K562 (cell line): ENCODE results near the gene CTSZ.

Experiments
- FOXP1 ChIP-seq: sonication (generic); formaldehyde crosslinking; IDR thresholded peaks from 2 replicates; pipeline ENCODE4 v1.8.0; 2022; ENCODE audit warnings: mild to moderate bottlenecking, missing genetic modification reagents
- GABPB1 ChIP-seq: sonication (generic); formaldehyde crosslinking; IDR thresholded peaks from 2 replicates; pipeline ENCODE4 v1.8.0; 2022; ENCODE audit warnings: mild to moderate bottlenecking, missing genetic modification reagents
- POLR2A ChIP-seq: fragments of 450-650 bp; conservative IDR thresholded peaks from 2 replicates; pipeline ENCODE4 v1.6.1; 2016
- SIN3A ChIP-seq, 2 experiments: fragments of 150-350 bp in 1 of 2; IDR thresholded peaks; 2 replicates each; pipeline ENCODE4 v1.6.1; 2011 to 2016; ENCODE audit warnings: borderline replicate concordance in 2 of 2, low read depth in 2 of 2, low read length in 2 of 2, mild to moderate bottlenecking in 2 of 2, moderate library complexity in 2 of 2; ENCODE audit not compliant: control insufficient read depth in 1 of 2
- SP1 ChIP-seq: sonication (generic); formaldehyde crosslinking; IDR thresholded peaks from 2 replicates; pipeline ENCODE4 v1.8.1; 2022; ENCODE audit warnings: mild to moderate bottlenecking, missing genetic modification reagents
- TBP ChIP-seq: optimal IDR thresholded peaks from 2 replicates; pipeline ENCODE3; 2011; ENCODE audit warnings: low read depth, low read length, improper control_type of control experiment
- ZNF274 ChIP-seq: IDR thresholded peaks from 2 replicates; pipeline ENCODE4 v1.6.1; 2011; ENCODE audit warnings: low read depth, mild to moderate bottlenecking, low read length, moderate library complexity, borderline replicate concordance
- TF ChIP-seq, protein P1 (sequence below), 3 experiments: IDR thresholded peaks in 2 of 3; conservative IDR thresholded peaks in 1 of 3; 2 replicates each; pipeline ENCODE4 v1.5.1; 2011 to 2012; ENCODE audit warnings: low read length in 3 of 3, mild to moderate bottlenecking in 3 of 3, control low read depth in 2 of 3, improper control_type of control experiment in 1 of 3, inconsistent platforms in 1 of 3, low read depth in 1 of 3, mixed read lengths in 1 of 3, moderate library complexity in 1 of 3; ENCODE audit not compliant: insufficient read depth in 2 of 3

DNA sequence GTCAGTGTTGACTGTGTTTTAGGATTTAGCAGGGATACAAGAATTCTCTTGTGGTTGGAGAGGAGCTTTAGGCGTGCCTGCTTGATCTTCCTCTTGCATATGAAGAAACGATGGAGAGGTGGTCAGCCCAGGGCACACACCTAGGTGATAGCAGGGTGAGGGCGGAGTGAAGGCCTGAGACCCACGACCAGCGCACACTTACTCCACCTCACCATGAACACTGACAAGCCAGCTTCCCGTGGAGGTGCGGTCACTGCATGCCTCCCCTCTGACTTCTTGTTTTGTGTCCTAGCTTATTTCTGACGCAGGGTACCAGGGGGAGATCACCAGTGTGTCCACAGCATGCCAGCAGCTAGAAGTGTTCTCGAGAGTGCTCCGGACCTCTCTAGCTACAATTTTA is 17.9 kb downstream of the CTSZ start:
- TF ChIP-seq SIN3A (IDR thresholded peaks at IDR 0.05; ENCODE audit: borderline replicate concordance in 2 of 2, control insufficient read depth in 1 of 2, low read depth in 2 of 2, low read length in 2 of 2) (no peak), POLR2A (no peak), SP1 (no peak), GABPB1 (CRISPR knock-in tag) (no peak), FOXP1 (no peak), ZNF274 (no peak), TBP (no peak)
- TF ChIP-seq, protein P1, sequence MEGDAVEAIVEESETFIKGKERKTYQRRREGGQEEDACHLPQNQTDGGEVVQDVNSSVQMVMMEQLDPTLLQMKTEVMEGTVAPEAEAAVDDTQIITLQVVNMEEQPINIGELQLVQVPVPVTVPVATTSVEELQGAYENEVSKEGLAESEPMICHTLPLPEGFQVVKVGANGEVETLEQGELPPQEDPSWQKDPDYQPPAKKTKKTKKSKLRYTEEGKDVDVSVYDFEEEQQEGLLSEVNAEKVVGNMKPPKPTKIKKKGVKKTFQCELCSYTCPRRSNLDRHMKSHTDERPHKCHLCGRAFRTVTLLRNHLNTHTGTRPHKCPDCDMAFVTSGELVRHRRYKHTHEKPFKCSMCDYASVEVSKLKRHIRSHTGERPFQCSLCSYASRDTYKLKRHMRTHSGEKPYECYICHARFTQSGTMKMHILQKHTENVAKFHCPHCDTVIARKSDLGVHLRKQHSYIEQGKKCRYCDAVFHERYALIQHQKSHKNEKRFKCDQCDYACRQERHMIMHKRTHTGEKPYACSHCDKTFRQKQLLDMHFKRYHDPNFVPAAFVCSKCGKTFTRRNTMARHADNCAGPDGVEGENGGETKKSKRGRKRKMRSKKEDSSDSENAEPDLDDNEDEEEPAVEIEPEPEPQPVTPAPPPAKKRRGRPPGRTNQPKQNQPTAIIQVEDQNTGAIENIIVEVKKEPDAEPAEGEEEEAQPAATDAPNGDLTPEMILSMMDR (IDR thresholded peaks at IDR 0.05 in 2 of 3, conservative IDR thresholded peaks at IDR 0.05 in 1 of 3; ENCODE audit: insufficient read depth in 2 of 3, low read depth in 1 of 3, low read length in 3 of 3), result no peak
